ENCODE data around the gene SLC35F6.
"Not testable (repeated sequence)": the region's sequence is repeated elsewhere in the genome, so short reads cannot be mapped to it uniquely, and the experiment has no call there.

SLC35F6 gene

GRCh38 chr2:26780203-26780760 lies 16.2 kb downstream of the SLC35F6 start:
- DNase-seq (ENCODE audit: extremely low read depth in 1 of 2, low read depth in 1 of 2) = no peak

GRCh38 chr2:26782876-26783704 lies 19.0 kb downstream of the SLC35F6 start:
- DNase-seq (ENCODE audit: extremely low read depth in 1 of 2, low read depth in 1 of 2) = no peak

DNA sequence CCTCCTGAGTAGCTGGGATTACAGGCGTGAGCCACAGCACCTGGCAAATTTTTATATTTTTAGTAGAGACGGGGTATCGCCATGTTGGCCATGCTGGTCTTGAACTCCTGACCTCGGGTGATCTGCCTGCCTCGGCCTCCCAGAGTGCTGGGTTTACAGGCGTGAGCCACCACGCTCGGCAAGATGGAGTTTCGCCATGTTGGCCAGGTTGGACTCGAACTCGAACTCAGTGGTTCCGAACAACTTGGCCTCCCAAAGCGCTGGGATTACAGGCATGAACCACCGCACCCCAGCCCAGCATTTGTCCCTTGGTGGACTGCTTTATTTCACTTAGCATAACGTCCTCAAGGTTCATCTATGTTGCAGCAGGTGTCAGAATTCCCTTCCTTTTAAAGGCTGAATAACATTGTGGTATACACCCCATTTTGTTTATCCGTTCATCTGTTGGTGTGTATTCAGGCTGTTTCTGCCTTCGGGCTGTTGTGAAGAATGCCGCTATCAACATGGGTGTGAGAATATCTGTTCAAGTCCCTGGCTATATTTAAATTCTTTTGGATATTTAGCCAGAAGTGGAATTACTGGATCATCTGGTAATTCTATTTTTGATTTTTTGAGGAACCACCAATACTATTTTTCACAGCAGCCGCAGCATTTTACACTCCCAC lies 20.6 kb downstream of the SLC35F6 start:
- DNase-seq (ENCODE audit: extremely low read depth in 1 of 2, low read depth in 1 of 2) = no peak

DNA sequence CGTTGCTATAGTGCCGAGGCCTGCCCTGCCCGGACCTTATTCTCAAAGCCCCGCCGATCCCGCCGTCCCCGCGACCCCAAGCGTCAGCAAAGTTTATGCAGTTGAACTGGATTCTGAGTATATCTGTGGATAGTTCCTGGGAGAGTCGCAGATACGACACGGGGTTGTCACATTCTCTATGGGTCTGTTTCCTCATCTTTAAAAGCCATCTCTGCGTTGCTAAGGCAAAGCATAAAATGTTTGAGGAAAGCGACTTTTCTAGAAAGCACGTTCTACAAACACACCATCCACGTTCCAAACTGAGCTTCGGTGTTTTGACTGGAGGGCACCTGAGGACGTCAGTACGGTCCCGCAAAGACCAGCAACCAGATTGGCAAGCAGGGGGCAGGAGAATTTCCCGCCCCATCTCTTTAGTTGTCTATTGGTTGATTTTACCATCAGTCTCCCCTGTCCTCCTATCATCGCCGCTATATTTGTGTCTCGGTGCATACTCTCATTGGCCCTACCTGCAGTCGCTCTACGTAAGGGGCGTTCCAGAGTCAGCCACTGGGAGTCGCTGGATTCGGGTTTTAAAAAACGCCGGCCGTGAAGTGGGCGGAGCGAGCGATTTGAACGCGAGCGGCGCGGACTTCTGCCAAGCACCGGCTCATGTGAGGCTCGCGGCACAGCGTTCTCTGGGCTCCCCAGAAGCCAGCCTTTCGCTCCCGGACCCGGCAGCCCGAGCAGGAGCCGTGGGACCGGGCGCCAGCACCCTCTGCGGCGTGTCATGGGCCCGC lies 21.5 kb downstream of the SLC35F6 start, which contains the start of gene CENPA:
Gene CENPA, plus strand, starts transcription at position 626 of the 776 bp plus-strand sequence. Its CDS starts 141 bp downstream, at position 767.
- peak; percentile 86 to 94 for DNase-seq (ENCODE audit: extremely low read depth in 1 of 2, low read depth in 1 of 2)

GRCh38 chr2:26786207-26787028 lies 22.3 kb downstream of the SLC35F6 start:
- DNase-seq (ENCODE audit: extremely low read depth in 1 of 2, low read depth in 1 of 2) = no peak

DNA sequence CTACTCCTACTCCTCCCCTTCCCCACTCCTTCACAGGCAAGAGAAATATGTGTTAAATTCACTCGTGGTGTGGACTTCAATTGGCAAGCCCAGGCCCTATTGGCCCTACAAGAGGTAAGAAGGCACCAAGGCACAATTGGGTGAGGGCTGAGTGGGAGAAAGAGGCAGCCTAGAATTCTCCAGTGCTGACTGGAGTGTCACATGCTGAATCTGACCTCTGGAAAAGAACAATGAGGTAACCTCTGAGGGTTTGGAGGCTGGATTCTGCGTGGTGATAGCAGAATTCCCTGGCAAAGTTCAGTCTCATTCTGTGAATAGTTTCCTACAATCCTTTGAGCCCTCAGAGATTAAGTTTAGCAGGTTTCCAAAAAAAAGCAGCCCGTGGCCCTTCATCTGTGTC lies 28.6 kb downstream of the SLC35F6 start:
- DNase-seq (ENCODE audit: extremely low read depth in 1 of 2, low read depth in 1 of 2) = no peak

DNA sequence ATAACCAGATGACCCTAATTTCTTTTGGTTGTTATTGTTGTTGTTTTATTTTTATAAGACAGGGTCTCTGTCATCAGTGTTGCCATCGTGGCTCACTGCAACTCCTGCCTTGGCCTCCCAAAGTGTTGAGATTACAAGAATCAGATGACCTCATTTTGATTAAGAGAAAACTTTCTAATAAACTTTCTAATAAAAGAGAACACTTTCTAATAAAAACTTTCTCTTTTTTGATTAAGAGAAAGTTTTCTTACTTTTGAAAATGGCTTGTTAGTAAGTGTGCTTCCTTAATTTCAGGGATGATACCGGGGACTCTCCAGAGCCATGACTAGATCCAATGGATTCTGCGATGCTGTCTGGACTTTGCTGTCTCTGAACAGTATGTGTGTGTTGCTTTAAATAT lies 29.4 kb downstream of the SLC35F6 start:
- no peak for DNase-seq (ENCODE audit: extremely low read depth in 1 of 2, low read depth in 1 of 2)

GRCh38 chr2:26795135-26795534 lies 31.1 kb downstream of the SLC35F6 start:
- DNase-seq (ENCODE audit: extremely low read depth in 1 of 2, low read depth in 1 of 2) = not testable (repeated sequence)

GRCh38 chr2:26801328-26801727 lies 37.2 kb downstream of the SLC35F6 start:
- no peak for DNase-seq (ENCODE audit: extremely low read depth in 1 of 2, low read depth in 1 of 2)

GRCh38 chr2:26801796-26802195 lies 37.7 kb downstream of the SLC35F6 start:
- DNase-seq (ENCODE audit: extremely low read depth in 1 of 2, low read depth in 1 of 2) = no peak

DNA sequence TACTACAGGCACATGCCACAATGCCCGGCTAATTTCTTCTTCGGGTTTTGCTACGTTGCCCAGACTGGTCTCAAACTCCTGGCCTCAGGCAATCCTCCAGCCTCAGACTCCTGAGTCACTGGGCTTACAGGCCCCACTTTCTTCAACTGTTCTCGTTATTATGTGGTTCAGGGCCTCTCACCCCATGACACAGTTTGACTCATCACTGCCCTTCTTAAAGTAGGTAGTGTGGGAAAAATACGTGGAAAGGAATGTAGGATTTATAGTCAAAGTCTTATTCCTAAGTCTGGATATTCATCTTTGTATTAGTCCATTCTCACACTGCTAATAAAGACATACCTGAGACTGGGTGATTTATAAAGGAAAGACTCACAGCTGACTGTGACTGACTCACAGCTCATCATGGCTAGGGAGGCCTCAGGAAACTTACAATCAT lies 41.2 kb downstream of the SLC35F6 start:
- DNase-seq (ENCODE audit: extremely low read depth in 1 of 2, low read depth in 1 of 2) = no peak

DNA sequence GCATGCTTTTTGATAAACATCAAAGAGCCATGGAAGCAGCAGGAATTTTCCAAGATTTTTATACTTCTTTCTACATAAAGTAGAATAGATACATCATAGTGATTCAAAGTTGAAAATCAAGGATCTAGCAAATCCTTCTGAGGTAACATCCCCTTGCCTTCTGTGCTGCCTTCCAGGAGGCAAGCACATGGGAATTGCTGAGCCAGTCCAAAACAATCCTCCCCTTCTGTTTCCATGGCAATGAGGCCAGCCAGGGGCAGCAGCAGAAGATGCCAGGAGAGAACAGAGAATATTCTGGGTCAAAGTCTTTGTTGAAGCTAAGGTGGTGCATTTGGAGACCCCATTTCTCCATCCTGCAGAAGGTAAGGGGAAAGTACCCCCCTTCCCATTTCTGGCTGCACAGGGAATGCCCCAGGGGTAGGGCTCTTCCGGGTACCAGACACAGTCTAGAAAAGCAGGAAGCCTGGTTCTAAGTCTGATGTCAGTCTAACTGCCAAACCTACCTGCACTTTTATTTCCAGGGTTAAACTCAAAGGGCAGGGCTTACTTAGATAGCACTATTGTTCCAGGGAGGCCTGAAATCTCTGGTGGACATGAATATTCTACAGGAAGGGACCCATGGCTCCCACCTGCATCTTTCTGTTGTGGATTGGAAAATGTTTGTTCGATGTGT lies 43.8 kb downstream of the SLC35F6 start:
- no peak for DNase-seq (ENCODE audit: extremely low read depth in 1 of 2, low read depth in 1 of 2)

GRCh38 chr2:26809211-26809610 lies 45.1 kb downstream of the SLC35F6 start:
- DNase-seq (ENCODE audit: extremely low read depth in 1 of 2, low read depth in 1 of 2) = no peak

GRCh38 chr2:26809876-26810577 lies 45.9 kb downstream of the SLC35F6 start:
- DNase-seq (ENCODE audit: extremely low read depth in 1 of 2, low read depth in 1 of 2) = no peak

- no peak for DNase-seq (ENCODE audit: extremely low read depth in 1 of 2, low read depth in 1 of 2)
Measured at GRCh38 chr2:26811261-26811660, 47.2 kb downstream of the SLC35F6 start.

DNA sequence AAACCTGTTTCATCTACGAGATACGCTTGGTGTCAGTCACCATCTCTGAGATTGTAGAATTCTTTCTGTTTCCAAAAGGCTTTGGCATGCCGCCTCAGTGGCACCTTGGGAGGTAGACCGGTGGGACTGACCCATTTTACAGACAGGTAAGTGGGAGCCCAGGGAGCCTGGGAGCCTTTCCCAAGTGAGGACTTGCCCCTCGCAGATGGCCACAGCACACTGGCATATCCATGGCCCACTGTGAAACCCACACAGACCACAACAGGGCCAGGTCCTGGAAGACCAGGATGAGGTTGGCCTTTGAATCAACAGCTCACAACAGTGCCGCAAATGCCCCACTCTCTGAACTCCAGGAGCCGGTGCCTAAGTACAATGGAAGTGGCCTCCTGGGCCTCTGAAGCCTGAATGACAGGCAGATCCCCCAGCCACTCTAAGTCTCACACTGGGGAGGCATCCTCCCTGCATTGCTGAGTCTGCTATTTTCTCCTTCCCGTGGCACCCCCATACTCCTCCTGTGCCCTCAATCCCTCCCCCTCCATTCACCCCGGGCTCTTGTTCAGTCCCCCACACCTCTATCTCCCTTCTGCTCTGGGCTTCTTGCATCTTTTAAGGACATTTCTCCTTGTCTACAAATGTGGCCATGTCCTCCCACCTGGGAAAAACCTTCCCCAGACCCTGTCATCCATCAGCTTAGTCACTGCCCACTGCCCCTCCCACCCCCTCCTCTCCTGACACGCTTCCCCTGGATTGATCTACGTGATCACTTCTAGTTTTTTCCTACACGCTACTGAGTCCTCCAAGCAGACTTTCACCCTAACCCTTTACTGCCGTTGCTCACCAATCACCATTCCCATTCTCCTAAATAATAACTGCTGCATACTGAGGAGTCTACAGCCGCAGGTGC lies 48.0 kb downstream of the SLC35F6 start:
- DNase-seq (ENCODE audit: extremely low read depth in 1 of 2, low read depth in 1 of 2) = no peak

- DNase-seq (ENCODE audit: extremely low read depth in 1 of 2, low read depth in 1 of 2) = no peak
Measured at GRCh38 chr2:26812731-26813130, 48.6 kb downstream of the SLC35F6 start.
